ENCODE data around the gene GNPNAT1.
"Not testable (repeated sequence)": the region's sequence is repeated elsewhere in the genome, so short reads cannot be mapped to it uniquely, and the experiment has no call there.

GNPNAT1 gene

GRCh38 chr14:52790011-52790755 lies 1.2 kb downstream of the GNPNAT1 start:
- in situ Hi-C loops (cut with MboI; ENCODE audit: low sequenced_read_pairs) = no loop called here

GRCh38 chr14:52789118-52789517 lies 2.3 kb downstream of the GNPNAT1 start:
- in situ Hi-C loops (cut with MboI; ENCODE audit: low sequenced_read_pairs) = no loop called here

GRCh38 chr14:52786887-52787286 lies 4.5 kb downstream of the GNPNAT1 start:
- in situ Hi-C loops (cut with MboI; ENCODE audit: low sequenced_read_pairs) = no loop called here

- in situ Hi-C loops (cut with MboI; ENCODE audit: low sequenced_read_pairs) = no loop called here
These were observed 8.2 kb downstream of the GNPNAT1 start for GRCh38 chr14:52783206-52783605.

GRCh38 chr14:52781629-52782028 lies 9.8 kb downstream of the GNPNAT1 start:
- in situ Hi-C loops (cut with MboI; ENCODE audit: low sequenced_read_pairs) = no loop called here

GRCh38 chr14:52780893-52781292 lies 10.5 kb downstream of the GNPNAT1 start:
- in situ Hi-C loops (cut with MboI; ENCODE audit: low sequenced_read_pairs) = no loop called here

- in situ Hi-C loops (cut with MboI; ENCODE audit: low sequenced_read_pairs) = no loop called here
These were observed 12.7 kb downstream of the GNPNAT1 start for GRCh38 chr14:52778702-52779101.

- in situ Hi-C loops (cut with MboI; ENCODE audit: low sequenced_read_pairs) = no loop called here
These were observed 14.6 kb downstream of the GNPNAT1 start for GRCh38 chr14:52776816-52777215.

- in situ Hi-C loops (cut with MboI; ENCODE audit: low sequenced_read_pairs) = no loop called here
These were observed 21.5 kb downstream of the GNPNAT1 start for GRCh38 chr14:52769887-52770286.

GRCh38 chr14:52767058-52767833 lies 24.2 kb downstream of the GNPNAT1 start:
- in situ Hi-C loops (cut with MboI; ENCODE audit: low sequenced_read_pairs) = no loop called here

- in situ Hi-C loops (cut with MboI; ENCODE audit: low sequenced_read_pairs) = not testable (repeated sequence)
These were observed 28.5 kb downstream of the GNPNAT1 start for GRCh38 chr14:52762923-52763322.

GRCh38 chr14:52759145-52759544 lies 32.3 kb downstream of the GNPNAT1 start:
- in situ Hi-C loops (cut with MboI; ENCODE audit: low sequenced_read_pairs) = no loop called here

- in situ Hi-C loops (cut with MboI; ENCODE audit: low sequenced_read_pairs) = no loop called here
These were observed 35.6 kb downstream of the GNPNAT1 start for GRCh38 chr14:52755607-52756316.

GRCh38 chr14:52748647-52749292 lies 42.6 kb downstream of the GNPNAT1 start:
- in situ Hi-C loops (cut with MboI; ENCODE audit: low sequenced_read_pairs) = no loop called here

GRCh38 chr14:52741865-52742264 lies 49.5 kb downstream of the GNPNAT1 start:
- in situ Hi-C loops (cut with MboI; ENCODE audit: low sequenced_read_pairs) = no loop called here

- in situ Hi-C loops (cut with MboI; ENCODE audit: low sequenced_read_pairs) = no loop called here
These were observed 50.7 kb downstream of the GNPNAT1 start for GRCh38 chr14:52740751-52741150.

- in situ Hi-C loops (cut with MboI; ENCODE audit: low sequenced_read_pairs) = no loop called here
These were observed 53.0 kb downstream of the GNPNAT1 start for GRCh38 chr14:52738409-52738808.

GRCh38 chr14:52735921-52736489 lies 55.4 kb downstream of the GNPNAT1 start:
- in situ Hi-C loops (cut with MboI; ENCODE audit: low sequenced_read_pairs) = no loop called here

- in situ Hi-C loops (cut with MboI; ENCODE audit: low sequenced_read_pairs) = no loop called here
These were observed 57.6 kb downstream of the GNPNAT1 start for GRCh38 chr14:52733824-52734223.

- in situ Hi-C loops (cut with MboI; ENCODE audit: low sequenced_read_pairs) = no loop called here
These were observed 60.7 kb downstream of the GNPNAT1 start for GRCh38 chr14:52730709-52731111.

Measured in HL-60/S4 treated with retinoic acid at 250 ng/mL for 4 days and 3 days (cell line).